GM10847 (cell line): Measurements from ENCODE around the gene CLN3.

Experiments
- POLR2A ChIP-seq: IDR thresholded peaks from 2 replicates; pipeline ENCODE4 v1.6.1; 2011; ENCODE audit not compliant: insufficient read length; ENCODE audit errors: extremely low read depth

Gene CLN3

GRCh38 chr16:28499854-28500253 is 8.0 kb upstream of the CLN3 start:
- TF ChIP-seq POLR2A, result no peak

DNA sequence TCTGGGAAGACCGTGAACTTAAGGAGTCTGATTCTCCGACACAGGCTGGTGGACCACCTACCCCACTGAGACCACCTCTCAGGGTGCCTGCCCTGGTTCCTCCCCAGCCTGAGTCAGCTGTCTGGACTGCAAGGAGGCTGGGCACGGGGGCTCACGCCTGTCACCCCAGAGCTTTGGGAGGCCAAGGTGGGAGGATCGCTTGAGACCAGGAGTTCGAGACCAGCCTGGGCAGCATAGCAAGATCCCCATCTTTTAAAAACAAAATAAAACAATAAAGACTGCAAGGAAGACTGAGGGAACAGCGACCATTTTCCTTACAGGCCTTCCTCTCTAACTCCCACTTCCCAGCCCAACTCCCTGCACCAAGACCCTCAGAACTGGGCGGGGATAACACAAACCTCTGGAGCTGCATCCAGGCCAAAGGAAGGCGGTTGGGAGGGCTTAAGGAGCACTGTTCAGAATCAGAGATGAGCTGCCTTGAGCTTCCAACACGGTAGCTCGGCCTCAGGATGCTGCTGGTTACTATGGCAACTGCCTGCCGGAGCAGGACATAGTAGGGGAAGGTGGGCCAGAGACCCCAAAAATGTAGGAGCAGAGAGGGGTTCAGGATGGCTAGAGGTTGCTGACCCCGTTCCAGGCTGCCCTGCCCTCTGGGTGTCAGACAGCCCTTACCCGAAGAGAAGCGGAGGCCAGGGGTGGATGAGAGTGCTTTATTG is 7.0 kb upstream of the CLN3 start:
- no peak for TF ChIP-seq POLR2A

- no peak for TF ChIP-seq POLR2A
Measured at GRCh38 chr16:28497861-28498599, 6.2 kb upstream of the CLN3 start.

GRCh38 chr16:28497386-28497785 is 5.5 kb upstream of the CLN3 start:
- TF ChIP-seq POLR2A, result no peak

DNA sequence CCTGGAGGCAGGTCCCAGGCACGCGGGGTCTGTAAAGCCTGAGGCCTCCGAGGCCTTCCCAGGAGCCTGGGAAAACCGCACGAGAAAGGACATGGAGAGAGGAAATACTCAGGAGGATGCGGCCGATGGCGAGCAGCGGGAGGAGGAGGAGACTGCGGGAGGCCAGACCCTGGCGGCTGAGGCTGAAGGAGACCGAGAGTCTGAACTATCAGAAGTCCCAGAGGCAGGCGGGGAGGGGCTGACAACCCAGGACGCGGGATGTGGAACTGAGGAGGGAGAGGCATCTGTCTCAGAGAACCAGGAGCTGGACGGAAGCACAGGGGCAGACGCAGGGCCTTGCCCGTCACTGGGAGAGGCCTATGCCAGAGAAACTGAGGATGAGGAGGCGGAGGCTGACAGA is 5.0 kb upstream of the CLN3 start:
- no peak for TF ChIP-seq POLR2A

- no peak for TF ChIP-seq POLR2A
Measured at GRCh38 chr16:28495795-28496749, 4.2 kb upstream of the CLN3 start.

DNA sequence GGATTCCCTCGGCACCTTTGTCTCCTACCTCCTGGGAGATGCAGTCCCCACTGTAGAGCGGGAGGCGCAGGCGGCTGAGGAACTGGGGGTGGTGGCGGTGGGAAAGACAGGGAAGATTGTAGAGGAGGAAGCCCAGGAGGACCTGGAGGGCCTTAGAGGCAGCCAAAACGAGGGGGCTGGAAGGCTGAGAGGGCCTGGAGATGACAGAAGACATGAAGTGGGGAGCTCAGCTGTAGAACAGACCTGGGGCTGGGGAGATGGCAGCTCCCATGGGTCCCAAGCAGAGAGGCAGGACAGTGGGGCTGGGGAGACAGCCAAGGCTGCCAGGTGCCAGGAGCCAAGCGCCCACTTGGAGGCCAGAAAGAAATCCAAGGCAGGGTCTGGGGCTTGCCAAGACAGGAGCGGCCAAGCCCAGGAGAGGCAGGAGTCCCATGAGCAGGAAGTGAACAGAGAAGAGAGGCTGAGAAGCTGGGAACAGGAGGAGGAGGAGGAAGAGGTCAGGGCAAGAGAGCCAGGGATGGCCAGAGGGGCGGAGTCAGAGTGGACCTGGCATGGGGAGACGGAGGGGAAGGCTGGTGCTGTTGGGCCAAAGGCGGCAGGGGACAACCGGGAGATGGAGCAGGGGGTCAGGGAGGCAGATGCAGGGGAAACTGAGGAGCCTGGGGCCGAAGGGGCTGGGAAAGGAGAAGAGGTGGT is 3.4 kb upstream of the CLN3 start:
- TF ChIP-seq POLR2A, result no peak

- peak; percentile 29 for TF ChIP-seq POLR2A
Measured at GRCh38 chr16:28494121-28494851, 2.4 kb upstream of the CLN3 start, which contains the start of gene APOBR. APOBR (plus strand) TSS chr16:28494643; CDS start chr16:28494682, 39 bp downstream.

DNA sequence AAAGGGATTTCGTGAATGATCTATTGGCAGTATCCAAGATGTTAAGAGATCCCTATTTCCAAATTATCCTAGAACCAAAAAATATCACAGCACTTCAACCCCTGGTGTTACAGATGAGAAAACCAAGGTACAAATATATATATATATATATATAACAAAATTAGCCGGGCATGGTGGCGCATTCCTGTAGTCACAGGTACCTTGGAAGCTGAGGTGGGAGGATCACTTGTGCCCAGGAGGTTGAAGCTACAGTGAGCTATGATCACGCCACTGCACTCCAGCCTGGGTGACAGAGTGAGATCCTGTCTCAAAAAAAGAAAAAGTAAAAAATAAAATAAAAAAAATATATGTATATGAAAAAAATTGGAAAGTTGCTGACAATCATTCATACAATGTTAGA is 637 bp upstream of the CLN3 start:
- TF ChIP-seq POLR2A, result no peak

- TF ChIP-seq POLR2A, result no peak
Measured at GRCh38 chr16:28491230-28491969, 474 bp downstream of the CLN3 start.

- no peak for TF ChIP-seq POLR2A
Measured at GRCh38 chr16:28486266-28486665, 5.6 kb downstream of the CLN3 start.

GRCh38 chr16:28482026-28482425 is 9.8 kb downstream of the CLN3 start:
- no peak for TF ChIP-seq POLR2A

GRCh38 chr16:28478506-28479180 is 13.2 kb downstream of the CLN3 start:
- TF ChIP-seq POLR2A, result no peak
